ENCODE measurements around the gene KCNA5. TPM values are rescaled to one million over a fixed set of nuclear protein-coding genes. Genes with fewer than 3 reads are reported as not detected.

Gene KCNA5
- total RNA-seq, 1 experiment from 2014 or later, result not detected

DNA sequence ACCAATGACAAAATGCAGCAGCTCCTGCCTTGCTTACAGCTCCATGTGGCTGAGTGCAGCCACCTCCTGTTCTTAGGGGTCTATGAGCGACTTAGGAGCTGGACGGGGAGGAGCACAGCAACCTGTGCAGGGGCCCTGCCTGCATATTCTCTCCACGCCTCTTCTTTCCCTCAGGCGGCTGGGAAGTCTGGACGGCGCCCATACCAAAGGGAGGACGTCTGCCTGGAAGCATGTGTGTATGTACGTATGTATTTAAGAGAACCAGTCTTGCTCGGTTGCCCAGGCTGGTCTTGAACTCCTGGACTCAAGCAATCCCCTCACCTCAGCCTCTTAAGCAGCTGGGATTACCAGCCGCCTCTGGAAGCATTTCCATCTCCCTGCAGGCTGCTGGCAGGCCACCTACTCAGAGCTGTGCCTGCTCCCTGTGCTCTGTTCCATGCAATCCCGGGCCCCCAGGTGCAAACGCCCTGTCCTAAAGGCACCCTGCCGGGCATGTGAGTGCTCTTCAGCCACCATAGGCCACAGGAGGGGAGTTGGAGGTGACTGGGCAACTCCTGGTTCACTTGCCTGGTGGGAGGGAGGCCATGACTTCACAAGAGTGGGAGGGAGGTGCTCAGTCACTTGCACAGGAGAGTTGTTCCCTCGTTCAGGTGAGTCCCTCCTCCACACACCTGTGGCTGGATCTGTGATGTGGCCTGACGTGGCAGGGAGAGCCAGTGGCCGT lies 44.3 kb downstream of the KCNA5 start:
- intact Hi-C loops (cut with micrococcal nuclease), result no loop called here
- H3K4me2 ChIP-seq (ENCODE audit: low read length), result no peak overlapping the region
- ATAC-seq, result no peak

DNA sequence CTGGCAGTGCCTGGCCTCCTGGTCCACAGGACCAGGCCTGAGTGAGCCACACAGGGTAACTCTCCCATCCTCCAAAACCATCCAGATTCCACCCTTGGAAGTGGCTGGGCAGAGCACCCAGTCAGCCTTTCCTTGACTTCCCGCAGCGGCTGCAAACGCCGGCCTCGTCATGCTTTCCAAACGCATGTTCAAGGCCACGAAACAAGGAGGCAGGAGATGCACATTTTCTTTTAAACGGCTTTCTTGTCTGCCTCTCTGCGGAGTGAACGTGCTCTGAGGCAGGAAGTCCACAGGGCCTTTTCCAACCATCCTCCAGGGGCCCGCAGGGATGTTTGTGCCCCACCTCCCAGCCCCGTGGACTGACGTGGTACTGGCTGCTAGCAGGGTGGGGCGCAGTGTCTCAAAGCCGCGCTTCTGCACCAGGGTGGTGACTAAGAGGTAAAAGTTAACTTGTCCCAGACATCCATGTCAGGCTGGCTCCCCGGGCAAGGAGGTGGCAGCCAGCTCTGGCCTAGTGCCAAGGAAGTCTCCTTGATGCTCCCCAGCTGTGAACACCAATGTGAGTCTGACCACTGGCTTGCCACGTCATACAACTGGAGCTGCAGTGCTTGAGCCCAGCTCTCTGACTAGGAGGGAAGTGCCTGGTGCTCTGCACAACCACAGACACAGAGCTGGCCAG lies 45.0 kb downstream of the KCNA5 start:
- intact Hi-C loops (cut with micrococcal nuclease), result no loop called here
- ChIA-PET CTCF (no interaction called here), POLR2A (ENCODE audit: unreplicated experiment) (no interaction called here)
- H3F3A ChIP-seq (ENCODE audit: low read length, unreplicated experiment), result no peaks in the 10 kb centered on the region
- no peaks in the 10 kb centered on the region for H4K20me1 ChIP-seq (ENCODE audit: low read length)
- no peaks in the 10 kb centered on the region for H3K4me1 ChIP-seq (ENCODE audit: insufficient read depth, low read length)
- H2AFZ ChIP-seq (ENCODE audit: low read length), result no peak overlapping the region
- no peaks in the 10 kb centered on the region for H3K36me3 ChIP-seq (ENCODE audit: low read depth, low read length)
- no peak overlapping the region for H3K4me3 ChIP-seq (ENCODE audit: low read length)
- H3K9me3 ChIP-seq (ENCODE audit: low read length), result no peaks in the 10 kb centered on the region
- H3K27ac ChIP-seq (ENCODE audit: low read length), result no peak overlapping the region
- H3K9ac ChIP-seq (ENCODE audit: low read length), result no peak overlapping the region
- no peaks in the 10 kb centered on the region for H3K27me3 ChIP-seq (ENCODE audit: low read length)
- BruUV-seq (replicated peaks), result no TSS peak
- peak; percentile 34 for DNase-seq
- no peak for ATAC-seq
- H3K79me2 ChIP-seq (ENCODE audit: low read length), result no peaks in the 10 kb centered on the region
- no peak overlapping the region for H3K4me2 ChIP-seq (ENCODE audit: low read length)
- TF ChIP-seq, protein P1, sequence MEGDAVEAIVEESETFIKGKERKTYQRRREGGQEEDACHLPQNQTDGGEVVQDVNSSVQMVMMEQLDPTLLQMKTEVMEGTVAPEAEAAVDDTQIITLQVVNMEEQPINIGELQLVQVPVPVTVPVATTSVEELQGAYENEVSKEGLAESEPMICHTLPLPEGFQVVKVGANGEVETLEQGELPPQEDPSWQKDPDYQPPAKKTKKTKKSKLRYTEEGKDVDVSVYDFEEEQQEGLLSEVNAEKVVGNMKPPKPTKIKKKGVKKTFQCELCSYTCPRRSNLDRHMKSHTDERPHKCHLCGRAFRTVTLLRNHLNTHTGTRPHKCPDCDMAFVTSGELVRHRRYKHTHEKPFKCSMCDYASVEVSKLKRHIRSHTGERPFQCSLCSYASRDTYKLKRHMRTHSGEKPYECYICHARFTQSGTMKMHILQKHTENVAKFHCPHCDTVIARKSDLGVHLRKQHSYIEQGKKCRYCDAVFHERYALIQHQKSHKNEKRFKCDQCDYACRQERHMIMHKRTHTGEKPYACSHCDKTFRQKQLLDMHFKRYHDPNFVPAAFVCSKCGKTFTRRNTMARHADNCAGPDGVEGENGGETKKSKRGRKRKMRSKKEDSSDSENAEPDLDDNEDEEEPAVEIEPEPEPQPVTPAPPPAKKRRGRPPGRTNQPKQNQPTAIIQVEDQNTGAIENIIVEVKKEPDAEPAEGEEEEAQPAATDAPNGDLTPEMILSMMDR (conservative IDR thresholded peaks at IDR 0.05; ENCODE audit: low read depth, low read length), result no peak
- TF ChIP-seq EZH2 (IDR thresholded peaks at IDR 0.05; ENCODE audit: low read length, unreplicated experiment) (no peak), EZH2phosphoT487 (IDR thresholded peaks at IDR 0.05; ENCODE audit: borderline replicate concordance, low read length) (no peak)
- H3K9me2 ChIP-seq (replicated peaks; ENCODE audit: low read length), result no peaks in the 10 kb centered on the region

More for the DNA sequence above, 44.3 kb downstream of the KCNA5 start:
- Histone ChIP-seq H3K27ac (ENCODE audit: low read length) (no peak overlapping the region), H3K27me3 (ENCODE audit: low read length) (no peaks in the 10 kb centered on the region), H3K4me1 (ENCODE audit: insufficient read depth, low read length) (no peaks in the 10 kb centered on the region), H3F3A (ENCODE audit: low read length, unreplicated experiment) (no peaks in the 10 kb centered on the region), H3K9ac (ENCODE audit: low read length) (no peak overlapping the region), H2AFZ (ENCODE audit: low read length) (no peak overlapping the region), H3K9me2 (replicated peaks; ENCODE audit: low read length) (no peaks in the 10 kb centered on the region), H3K79me2 (ENCODE audit: low read length) (no peaks in the 10 kb centered on the region), H3K9me3 (ENCODE audit: low read length) (no peaks in the 10 kb centered on the region), H3K4me3 (ENCODE audit: low read length) (no peak overlapping the region), H3K36me3 (ENCODE audit: low read depth, low read length) (no peaks in the 10 kb centered on the region), H4K20me1 (ENCODE audit: low read length) (no peaks in the 10 kb centered on the region)
- no peak for DNase-seq
- TF ChIP-seq, protein P1 (conservative IDR thresholded peaks at IDR 0.05; ENCODE audit: low read depth, low read length), result no peak
- no peak for TF ChIP-seq EZH2phosphoT487 (IDR thresholded peaks at IDR 0.05; ENCODE audit: borderline replicate concordance, low read length)
- no peak for TF ChIP-seq EZH2 (IDR thresholded peaks at IDR 0.05; ENCODE audit: low read length, unreplicated experiment)
- ChIA-PET CTCF (no interaction called here), POLR2A (ENCODE audit: unreplicated experiment) (no interaction called here)
- no TSS peak for BruUV-seq (replicated peaks)

- no peak overlapping the region for H3K4me3 ChIP-seq (ENCODE audit: low read length)
- DNase-seq (no peak), ATAC-seq (no peak)
- BruUV-seq (replicated peaks), result no TSS peak
- H3K4me2 ChIP-seq (ENCODE audit: low read length), result no peak overlapping the region
- no peaks in the 10 kb centered on the region for H3K27me3 ChIP-seq (ENCODE audit: low read length)
- TF ChIP-seq, protein P1 (conservative IDR thresholded peaks at IDR 0.05; ENCODE audit: low read depth, low read length), result no peak
- TF ChIP-seq EZH2phosphoT487 (IDR thresholded peaks at IDR 0.05; ENCODE audit: borderline replicate concordance, low read length), result no peak
- TF ChIP-seq EZH2 (IDR thresholded peaks at IDR 0.05; ENCODE audit: low read length, unreplicated experiment), result no peak
- no peaks in the 10 kb centered on the region for H3K36me3 ChIP-seq (ENCODE audit: low read depth, low read length)
- no peak overlapping the region for H2AFZ ChIP-seq (ENCODE audit: low read length)
- no peaks in the 10 kb centered on the region for H3K9me2 ChIP-seq (replicated peaks; ENCODE audit: low read length)
- H4K20me1 ChIP-seq (ENCODE audit: low read length), result no peaks in the 10 kb centered on the region
- no peak overlapping the region for H3K9ac ChIP-seq (ENCODE audit: low read length)
- CTCF ChIA-PET, result no interaction called here
- no peaks in the 10 kb centered on the region for H3K4me1 ChIP-seq (ENCODE audit: insufficient read depth, low read length)
- no peak overlapping the region for H3K27ac ChIP-seq (ENCODE audit: low read length)
- POLR2A ChIA-PET (ENCODE audit: unreplicated experiment), result no interaction called here
- no peaks in the 10 kb centered on the region for H3K79me2 ChIP-seq (ENCODE audit: low read length)
- intact Hi-C loops (cut with micrococcal nuclease), result no loop called here
- no peaks in the 10 kb centered on the region for H3F3A ChIP-seq (ENCODE audit: low read length, unreplicated experiment)
- H3K9me3 ChIP-seq (ENCODE audit: low read length), result no peaks in the 10 kb centered on the region
Observed at GRCh38 chr12:5094551-5094950, 50.9 kb downstream of the KCNA5 start.
